RCC 7860 (cell line): Measurements from ENCODE around the gene JMJD7.

Experiments used
- DNase-seq: peaks from one replicate; pipeline ENCODE4 v3.0.0-alpha.2; 2015; ENCODE audit warnings: low spot score
- FAIRE-seq: peaks from 2 replicates; lab custom pipeline; 2012; peaks lifted over from hg19 to GRCh38; lab: Jason Lieb, UNC

Gene JMJD7

DNA sequence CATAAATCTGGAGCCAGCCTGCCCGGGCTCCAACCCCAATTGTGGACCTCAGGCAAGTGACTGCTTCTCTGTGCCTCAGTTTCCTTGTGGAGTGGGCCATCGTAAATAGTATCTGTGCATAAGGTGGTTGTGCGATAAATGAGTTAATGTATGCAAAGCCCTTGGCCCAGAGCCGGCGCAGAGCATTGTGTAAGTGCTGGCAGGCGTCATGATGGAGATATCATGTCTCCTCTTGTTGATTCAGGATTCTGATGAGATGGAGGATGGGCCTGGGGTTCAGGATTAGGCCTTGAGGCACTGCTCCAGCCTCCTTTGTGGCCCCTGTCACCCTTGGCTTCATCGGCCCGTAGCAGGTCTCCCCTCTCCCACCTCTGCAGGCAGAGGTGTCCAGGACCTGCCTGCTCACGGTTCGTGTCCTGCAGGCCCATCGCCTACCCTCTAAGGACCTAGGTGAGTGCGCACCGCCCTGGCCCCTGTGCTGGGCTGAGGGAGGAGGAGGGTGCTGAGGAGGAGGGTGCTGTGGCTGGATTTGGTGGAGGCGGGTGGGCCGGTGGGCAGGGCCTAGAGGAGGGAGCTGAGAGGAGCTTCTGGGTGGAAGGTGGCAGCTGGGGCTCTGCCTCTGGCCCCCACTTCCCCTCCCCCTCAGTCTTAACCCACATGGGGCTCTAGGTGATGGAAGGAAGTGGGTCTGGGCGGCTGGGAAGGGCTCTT lies 12.0 kb downstream of the JMJD7 start:
- DNase-seq (no peak), FAIRE-seq (no peak)

DNA sequence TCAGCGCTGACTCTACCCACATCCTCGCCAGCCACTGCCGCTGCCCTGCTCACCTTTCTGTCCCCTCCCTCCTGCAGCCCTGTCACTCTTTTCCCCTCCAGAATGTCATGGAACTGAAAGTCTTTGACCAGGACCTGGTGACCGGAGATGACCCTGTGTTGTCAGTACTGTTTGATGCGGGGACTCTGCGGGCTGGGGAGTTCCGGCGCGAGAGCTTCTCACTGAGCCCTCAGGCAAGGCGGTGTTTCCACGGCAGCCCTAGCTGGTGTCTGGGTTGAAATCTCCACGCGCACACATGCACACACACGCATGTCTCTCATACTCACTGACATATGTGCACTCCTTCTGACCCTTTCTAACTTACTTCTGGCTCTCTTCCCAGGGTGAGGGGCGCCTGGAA lies 12.8 kb downstream of the JMJD7 start:
- FAIRE-seq = no peak
- DNase-seq = no peak

DNA sequence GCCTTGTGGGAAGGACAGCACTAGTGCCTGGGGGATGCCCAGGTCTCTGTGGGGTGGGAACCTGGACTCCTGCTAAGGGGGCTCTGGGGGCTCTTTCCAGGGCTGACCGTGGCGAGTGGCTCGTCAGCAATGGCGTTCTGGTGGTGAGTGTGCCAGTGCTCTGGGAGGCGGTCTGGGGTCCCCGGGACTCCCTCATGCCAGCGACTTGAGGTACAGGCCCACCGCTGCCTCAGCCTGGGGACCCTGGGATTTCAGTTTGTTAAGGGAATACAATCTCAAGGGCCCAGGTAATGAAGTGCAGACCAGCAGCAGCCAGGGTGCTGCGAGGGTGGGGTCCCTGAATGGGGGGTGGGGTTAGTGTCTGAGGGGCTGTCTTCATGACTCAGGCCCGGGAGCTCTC lies 13.2 kb downstream of the JMJD7 start:
- DNase-seq = no peak
- FAIRE-seq = no peak

DNA sequence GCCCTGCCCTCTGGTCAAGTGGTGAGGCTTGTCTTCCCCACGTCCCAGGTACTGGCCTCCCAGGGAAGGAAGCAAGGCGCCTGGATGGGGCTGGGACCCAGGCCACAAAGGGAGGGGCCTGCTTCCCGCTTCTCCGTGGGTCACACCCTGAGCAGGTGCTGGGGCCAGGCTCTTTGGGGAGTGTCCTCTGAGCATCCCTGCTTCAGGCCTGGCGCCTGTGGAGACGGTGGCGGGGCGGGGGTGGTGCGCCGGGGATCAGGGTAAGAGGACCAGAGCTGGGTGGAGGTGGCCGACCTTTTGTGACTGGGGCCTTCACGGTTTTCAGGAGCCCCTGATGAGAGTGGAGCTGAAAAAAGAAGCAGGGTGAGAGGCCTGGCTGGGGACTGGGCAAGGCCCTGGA lies 14.3 kb downstream of the JMJD7 start:
- DNase-seq = no peak
- FAIRE-seq = no peak

DNA sequence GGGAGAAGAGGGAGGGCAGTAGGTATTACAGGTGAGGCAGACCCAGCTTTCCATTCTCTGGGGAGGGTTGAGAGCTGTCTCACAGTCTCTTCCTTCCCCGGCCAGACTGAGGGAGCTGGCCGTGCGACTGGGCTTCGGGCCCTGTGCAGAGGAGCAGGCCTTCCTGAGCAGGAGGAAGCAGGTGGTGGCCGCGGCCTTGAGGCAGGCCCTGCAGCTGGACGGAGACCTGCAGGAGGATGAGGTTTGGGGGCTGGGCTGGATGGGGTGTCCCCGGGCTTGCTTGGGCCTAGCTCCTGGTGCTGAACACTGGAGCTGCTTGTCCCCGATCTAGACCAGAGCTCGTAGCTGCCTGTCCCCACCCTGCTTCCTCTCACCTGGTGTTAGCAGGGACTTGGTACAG lies 15.7 kb downstream of the JMJD7 start:
- DNase-seq (no peak), FAIRE-seq (no peak)

DNA sequence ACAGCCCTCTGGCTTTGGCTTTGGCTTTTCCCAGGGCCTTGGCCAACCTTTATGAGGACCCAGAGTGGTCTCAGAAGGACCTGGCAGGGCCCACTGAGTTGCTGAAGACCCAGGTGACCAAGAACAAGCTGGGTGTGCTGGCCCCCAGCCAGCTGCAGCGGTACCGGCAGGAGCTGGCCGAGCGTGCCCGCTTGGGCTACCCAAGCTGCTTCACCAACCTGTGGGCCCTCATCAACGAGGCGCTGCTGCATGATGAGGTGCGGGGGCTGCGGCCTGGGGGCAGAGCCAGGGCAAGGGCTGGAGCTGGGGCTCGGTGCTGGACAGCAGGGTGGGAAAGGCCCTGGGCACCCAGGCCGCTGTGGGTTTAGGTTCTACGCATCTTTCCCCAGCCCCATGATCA lies 16.9 kb downstream of the JMJD7 start:
- DNase-seq (no peak), FAIRE-seq (no peak)

DNA sequence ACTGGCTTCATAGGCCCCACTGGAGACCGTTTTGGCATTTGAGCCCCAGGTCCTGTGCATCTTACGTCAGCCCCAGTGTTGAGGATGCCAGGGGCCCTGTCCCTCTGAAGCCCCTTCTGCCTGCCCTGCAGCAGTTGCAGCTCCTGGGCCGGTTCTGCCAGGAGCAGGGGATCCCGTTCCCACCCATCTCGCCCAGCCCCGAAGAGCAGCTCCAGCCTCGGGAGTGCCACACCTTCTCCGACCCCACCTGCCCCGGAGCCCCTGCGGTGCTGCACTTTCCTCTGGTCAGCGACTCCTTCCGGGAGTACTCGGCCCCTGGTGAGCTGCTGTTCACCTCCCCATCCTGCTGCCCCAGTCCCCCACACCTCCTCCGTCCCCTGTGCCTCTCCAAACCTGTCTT lies 19.3 kb downstream of the JMJD7 start:
- DNase-seq = no peak

DNA sequence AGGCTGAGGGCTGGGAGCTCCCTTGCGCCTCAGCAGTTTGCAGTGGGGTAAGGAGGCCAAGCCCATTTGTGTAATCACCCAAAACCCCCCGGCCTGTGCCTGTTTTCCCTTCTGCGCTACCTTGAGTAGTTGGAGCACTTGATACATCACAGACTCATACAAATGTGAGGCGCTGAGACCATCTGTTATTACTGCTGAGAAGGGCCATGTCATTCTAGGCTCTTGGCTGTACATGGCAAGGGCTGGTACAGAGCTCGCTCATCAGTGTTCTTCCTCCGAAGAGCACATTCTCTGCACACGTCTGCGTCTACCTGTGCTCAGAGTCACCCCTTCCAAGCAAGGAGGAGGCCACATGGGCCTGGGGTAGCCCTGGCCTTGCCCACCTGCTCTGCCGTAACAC lies 20.1 kb downstream of the JMJD7 start:
- FAIRE-seq = no peak
- DNase-seq = no peak

More for the DNA sequence above, 19.3 kb downstream of the JMJD7 start:
- FAIRE-seq = no peak

DNA sequence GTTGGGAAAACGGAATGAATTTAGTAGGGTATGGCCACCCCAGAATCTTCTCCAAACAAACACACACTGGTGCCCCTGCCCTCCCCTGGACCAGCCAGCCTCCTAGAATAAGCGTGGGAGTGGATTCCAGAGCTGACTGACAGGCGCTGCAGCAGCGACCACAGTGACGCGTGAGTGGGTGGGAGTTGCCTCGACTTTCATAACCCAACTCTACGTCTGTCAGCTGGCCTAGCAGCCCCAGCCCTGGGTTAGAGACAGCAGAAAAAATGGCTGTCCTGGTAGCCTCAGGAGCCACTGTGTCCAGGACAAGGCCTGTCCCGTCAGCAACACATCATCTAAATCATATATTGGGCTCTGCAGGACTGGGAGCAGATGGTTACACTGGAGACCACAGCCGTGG lies 20.7 kb downstream of the JMJD7 start:
- DNase-seq (no peak), FAIRE-seq (no peak)

DNA sequence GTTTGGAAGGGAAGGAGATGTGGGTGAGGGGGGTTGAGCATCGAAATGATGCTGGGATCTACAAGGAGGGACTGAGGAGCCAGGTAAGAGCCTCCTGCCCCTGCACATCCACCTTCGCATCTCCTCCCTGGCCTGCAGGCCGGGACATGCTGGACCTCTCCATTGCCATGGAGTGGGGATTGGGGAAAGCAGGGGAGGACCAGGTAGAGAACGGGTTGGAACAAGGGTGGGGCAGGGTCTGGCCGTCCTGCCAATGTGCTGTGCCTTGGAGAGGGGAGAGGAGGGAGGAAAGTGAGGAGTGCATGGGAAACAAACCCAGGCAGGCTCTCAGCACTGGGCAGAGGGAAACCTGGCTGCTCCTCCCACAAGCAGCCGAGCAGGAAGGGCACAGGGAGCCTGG lies 21.3 kb downstream of the JMJD7 start:
- DNase-seq = no peak
- no peak for FAIRE-seq

DNA sequence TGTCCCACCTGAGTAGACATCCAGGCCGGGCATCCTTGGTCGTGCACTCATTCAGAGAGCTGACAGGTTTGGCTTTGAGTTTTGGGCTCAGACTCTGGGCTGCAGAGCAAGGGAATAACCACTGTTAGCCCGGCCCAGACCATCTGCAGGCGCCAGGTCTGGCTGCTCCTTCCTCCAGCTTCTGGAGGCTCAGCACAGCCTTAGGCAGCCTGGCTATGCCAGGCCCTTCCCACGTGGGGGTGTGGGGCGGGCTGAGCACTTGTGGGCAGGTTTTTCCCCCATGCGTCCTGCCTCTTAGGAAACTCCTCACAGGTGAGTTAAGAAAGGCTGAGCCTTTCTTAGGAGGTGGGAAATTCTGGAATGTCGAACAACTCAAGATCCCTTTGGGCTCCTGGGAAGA lies 22.0 kb downstream of the JMJD7 start:
- no peak for DNase-seq
- FAIRE-seq = no peak

DNA sequence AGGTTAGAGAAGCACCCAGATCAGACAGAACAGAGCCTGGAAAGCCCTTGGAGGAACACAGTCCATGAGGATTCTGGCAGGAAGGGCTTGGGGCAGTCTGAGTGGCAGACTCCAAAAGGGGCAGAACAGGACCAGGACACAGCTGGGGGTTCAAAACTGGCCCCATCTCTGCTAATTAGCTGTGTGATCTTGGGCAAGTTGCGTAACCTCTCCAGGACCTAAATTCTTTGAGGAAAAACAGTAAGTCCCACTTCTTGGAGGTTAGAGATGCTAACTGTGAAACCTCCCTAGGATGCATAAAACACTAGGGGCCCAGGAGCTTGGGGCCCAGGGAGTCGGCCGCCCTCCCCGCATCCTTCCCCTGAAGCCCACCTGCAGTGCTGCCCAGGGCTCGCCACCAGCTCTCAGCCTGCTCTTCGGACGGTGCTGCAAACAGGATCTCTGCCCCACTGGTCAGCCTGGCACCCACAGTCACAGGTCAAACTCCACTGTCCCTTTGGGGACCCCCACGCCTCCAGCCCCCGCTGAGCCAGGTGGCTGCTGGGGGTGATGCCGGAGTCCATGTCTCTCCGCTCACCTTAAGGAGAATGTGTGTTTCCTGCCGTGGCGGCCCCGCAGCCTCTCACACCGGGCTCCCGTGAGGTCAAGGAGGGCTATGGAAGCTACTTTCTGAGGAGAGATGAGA lies 22.7 kb downstream of the JMJD7 start:
- FAIRE-seq = no peak

DNA sequence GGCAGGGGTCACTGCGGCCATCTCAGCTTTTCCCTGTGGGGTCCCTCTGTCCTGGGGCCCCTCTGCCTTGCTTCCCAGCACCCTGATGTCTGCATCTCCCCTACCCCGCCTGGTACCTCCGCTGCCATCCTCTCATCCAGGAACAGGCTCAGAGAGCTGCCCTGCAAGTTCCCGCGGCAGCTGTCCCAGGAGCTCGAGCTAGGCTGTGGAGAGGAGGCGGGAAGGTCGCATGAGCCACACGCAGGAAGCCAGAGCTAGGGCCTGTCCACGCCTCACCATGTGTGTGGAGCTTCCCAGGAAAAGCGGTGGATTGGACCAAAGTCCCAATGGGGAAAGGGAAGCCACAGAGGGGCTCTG lies 23.3 kb downstream of the JMJD7 start:
- DNase-seq (no peak), FAIRE-seq (no peak)

More for the DNA sequence above, 22.7 kb downstream of the JMJD7 start:
- no peak for DNase-seq

DNA sequence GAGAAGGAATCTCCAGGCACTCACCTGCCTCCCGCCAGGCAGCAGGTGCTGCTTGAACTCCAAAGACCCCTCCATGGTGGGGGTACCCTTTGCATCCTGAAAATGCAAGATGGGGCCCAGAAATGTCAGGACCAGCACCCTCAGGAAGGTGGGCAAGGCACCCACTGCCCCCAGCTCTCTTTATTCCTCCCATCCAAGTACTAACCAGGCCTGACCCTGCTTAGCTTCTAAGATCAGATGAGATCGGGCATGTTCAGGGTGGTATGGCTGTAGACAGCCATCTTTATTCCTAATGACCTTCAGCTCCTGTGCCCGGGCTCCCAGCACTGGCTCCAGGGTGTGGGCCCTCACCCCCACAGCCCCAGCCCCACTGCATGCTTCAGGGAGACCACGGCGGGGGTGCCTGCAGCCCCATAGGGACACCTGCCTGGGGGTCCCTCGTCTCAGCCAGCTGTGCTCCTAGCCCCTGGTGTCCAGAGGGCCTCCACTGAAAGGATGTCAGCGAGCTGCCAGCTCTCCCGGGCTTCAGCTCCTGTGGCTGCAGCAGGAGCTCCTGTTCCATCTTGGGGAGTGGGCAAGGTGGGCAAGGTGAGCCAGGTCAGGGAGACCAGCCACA lies 24.0 kb downstream of the JMJD7 start:
- no peak for FAIRE-seq
- no peak for DNase-seq

DNA sequence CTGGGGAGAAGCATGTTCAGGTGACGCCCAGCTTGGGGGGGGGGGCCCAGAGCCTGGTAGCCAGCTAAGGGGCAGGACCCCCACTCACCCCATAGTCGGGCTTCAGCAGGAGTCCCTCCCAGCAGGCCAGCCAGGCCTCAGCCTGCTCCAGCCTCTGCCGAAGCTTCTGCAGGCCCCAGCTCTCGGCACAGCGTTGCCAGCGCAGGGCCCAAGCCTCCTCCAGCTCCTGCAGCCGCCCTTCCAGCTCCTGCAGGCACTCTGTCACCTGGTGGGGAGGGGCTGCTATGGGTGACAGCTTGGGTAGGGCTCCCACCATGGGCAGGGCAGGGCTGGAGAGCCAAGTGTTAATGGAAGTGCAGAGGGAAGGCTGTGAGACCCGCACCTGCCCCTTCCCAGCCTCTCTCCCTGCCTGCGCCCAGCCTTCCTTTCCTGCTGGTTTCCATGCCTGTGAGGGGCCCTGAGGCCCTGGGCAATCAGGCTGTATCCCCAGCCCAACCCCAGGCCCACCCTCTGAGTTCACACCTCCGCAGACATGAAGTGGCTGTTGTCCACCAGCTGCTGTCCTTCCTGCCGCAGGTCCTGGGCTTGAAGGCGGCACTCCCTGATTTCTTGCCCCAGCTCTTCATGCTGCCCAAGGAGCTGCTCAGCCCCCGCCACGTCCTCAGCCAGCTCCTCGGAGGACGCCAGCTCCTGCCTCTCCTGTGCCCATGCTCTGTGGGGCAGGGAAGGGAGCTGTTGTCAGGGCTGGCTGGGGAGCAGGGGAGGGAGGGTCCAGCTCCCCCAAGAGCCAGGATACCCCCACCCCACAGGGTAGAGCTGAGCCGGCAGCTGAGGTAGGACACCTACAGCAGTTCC lies 25.1 kb downstream of the JMJD7 start:
- DNase-seq = no peak
- FAIRE-seq = no peak

DNA sequence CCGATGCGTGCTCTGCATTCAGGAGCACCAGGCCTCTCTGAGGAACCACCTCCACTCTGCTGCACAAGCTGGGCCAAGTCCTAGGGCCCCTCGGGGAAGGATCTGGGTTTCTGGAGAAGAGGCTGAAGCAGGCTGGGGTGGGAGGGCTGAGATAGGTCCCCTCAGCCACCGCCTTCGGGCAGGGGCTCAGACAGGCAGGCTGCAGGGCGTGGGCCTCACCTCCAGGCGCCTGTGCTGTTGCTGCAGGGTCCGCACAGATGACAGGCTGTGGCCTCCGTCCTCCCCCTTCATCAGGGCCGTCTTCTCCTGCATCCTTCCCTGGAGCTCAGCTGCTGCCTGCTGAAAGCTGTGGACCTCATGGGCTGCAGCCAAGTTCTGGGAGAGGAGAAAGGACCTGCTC lies 25.9 kb downstream of the JMJD7 start:
- FAIRE-seq = no peak

DNA sequence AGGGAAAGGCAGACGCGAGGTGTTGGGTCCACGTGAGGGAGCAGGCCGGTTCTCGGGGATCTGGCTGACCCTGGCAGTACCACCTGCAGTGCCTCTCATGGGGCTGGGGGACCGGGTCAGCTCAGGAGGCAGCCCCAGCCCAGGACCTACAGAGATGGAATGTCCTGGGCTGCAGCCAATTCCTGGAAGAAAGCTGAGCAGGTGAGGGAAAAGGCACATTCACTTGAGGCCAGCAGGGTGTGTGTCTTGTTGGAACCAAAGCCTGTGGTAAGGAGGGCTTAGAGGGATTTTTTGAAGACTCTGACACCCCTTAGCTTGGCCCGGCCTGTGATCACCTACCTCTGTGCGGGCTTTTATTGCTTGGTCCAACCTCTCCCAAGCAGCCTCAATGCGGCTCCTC lies 26.6 kb downstream of the JMJD7 start:
- DNase-seq (no peak), FAIRE-seq (no peak)

More for the DNA sequence above, 25.9 kb downstream of the JMJD7 start:
- no peak for DNase-seq

DNA sequence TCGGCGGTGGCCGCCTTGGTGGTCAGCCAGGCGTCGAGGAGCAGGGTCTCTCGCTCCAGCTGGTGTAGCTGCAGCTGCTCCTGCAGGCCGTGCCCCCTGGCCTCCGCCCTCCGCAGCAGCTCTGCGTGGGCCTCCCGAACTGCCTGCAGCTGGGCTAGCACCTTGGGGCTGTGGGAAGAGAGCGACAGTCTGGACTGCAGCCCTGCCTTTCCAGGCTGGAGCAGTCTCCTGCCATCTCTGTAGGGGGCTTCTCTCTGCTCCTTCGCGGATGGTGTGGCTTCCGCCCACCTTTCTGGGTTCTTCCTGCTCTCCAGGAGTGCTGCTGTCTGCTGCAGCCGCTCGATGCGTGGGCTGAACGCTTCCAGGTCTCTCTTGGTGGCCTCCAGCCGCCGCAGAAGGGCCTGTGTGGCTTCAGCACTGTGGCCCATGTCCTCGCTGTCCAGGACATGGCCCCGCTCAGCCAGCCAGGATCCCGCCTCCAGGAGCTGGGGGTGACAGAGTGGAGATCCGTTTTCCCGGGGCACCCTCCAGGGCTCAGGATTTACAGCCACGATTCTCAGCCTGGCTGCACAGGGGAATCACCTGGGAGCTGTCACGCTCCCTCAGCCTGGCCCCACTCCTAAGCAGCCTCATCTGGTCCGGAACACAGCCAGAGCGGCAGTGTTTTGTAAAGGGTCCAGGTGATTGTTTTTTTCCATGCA lies 27.5 kb downstream of the JMJD7 start:
- DNase-seq (no peak), FAIRE-seq (no peak)

DNA sequence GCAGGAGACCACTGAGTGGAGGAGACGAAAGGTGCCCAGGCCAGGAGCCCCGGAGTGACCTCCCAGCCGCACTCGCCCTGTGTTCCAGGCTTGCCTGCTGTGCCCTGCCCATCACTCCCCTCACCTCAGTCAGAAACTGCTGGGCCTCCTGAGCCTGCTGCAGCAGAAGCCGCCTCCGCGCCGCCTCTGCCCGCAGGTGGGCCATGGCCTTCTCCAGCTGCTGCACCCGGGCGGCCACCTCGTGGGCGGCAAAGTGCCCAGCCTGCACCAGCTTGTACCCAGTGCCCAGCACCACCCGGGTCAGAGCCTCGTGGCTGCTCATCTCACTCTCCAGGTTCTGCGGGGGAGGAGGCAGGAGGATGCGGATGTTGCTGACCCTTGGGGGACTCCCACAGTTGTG lies 28.4 kb downstream of the JMJD7 start:
- DNase-seq (no peak), FAIRE-seq (no peak)

DNA sequence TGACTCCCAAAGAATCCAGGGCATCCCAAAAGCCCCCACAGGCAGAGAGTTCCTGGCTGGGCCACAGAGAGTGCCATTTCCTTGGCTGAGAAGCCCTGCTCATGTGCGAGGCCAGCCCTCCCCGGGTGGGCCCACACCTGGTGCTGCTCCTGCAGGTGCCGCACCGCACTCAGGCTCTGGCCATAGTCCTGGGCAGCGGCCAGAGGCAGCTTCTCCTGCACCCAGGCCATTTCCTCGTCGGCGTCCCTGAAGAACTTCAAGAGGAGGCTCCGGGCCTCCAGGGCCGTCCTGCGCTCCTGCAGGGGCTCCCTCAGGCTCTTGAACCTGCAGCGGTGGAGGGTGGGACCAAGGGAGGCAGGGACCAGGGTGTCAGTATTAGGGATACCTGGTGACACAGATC lies 28.8 kb downstream of the JMJD7 start:
- FAIRE-seq (no peak), DNase-seq (no peak)

DNA sequence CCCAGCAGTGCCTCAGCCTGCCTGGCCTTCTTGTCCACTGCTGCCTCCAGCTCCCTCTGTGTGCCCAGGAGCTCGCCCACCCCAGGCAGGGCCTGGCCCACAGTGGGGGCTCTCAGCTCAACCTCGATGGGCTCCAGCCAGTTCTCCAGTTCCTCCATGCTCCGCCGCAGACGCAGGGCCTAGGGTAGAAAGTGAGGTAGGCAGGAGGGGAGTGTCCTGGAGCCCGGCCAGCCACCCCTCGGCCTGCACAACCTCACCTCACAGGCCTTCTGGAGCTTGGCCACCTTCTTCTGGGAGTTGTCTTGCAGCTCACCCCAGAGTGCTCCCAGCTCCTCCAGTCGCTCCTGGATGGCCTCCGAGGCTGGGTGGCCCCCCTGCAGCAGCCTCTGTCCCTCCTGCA lies 29.4 kb downstream of the JMJD7 start:
- DNase-seq (no peak), FAIRE-seq (no peak)
